ENCODE measurements around the gene HLA-DOA.

The HLA-DOA gene

GRCh38 chr6:32980488-32981038, 28.8 kb downstream of the HLA-DOA start:
- DNase-seq = peak in 1 of 2 donors; percentile 23
- no peak overlapping the region for H2BK12ac ChIP-seq (ENCODE audit: low read length)
- H3K23ac ChIP-seq (ENCODE audit: low read length) = no peak overlapping the region
- no peak overlapping the region for H3K14ac ChIP-seq (ENCODE audit: low read length)
- H3K36me3 ChIP-seq (ENCODE audit: control insufficient read depth in 1 of 2, insufficient read depth in 2 of 2, low read length in 2 of 2) = peaks cover 43 to 54% of the 10 kb centered on the region in 2 experiments
- H2AK5ac ChIP-seq (ENCODE audit: low read length) = no peak overlapping the region
- no peaks in the 10 kb centered on the region for H3K79me2 ChIP-seq (ENCODE audit: control insufficient read depth, insufficient read depth, low read length, poor library complexity)
- WGBS (ENCODE audit: extremely low coverage, insufficient coverage, insufficient read length) = no CpG with 5 or more reads among the region's 11 CpGs
- H3K4me1 ChIP-seq (ENCODE audit: control insufficient read depth in 1 of 2, insufficient read depth in 2 of 2, low read length in 2 of 2) = peaks cover 0 to 2% of the 10 kb centered on the region in 2 experiments
- H2BK120ac ChIP-seq (ENCODE audit: insufficient read depth, low read length, poor library complexity) = no peak overlapping the region
- H3K9ac ChIP-seq (ENCODE audit: low read length) = no peak overlapping the region
- no peak overlapping the region for H3K4ac ChIP-seq (ENCODE audit: low read depth, low read length)
- no peak overlapping the region for H2BK5ac ChIP-seq (ENCODE audit: low read depth, low read length, poor library complexity)
- no peak overlapping the region for H4K8ac ChIP-seq (ENCODE audit: low read depth, low read length)
- no peak overlapping the region for H4K91ac ChIP-seq (ENCODE audit: low read depth, low read length)
- no peak overlapping the region for H4K12ac ChIP-seq (ENCODE audit: low read depth, low read length)
- no peak overlapping the region for H2AFZ ChIP-seq (ENCODE audit: insufficient read depth, low read length, poor library complexity)
- no peak overlapping the region for H3K27ac ChIP-seq (ENCODE audit: low read depth, low read length)
- no peaks in the 10 kb centered on the region for H3K9me3 ChIP-seq (ENCODE audit: insufficient read depth, low read depth, low read length)
- no peak overlapping the region for H3K4me3 ChIP-seq (ENCODE audit: low read depth, low read length)
- no peaks in the 10 kb centered on the region for H3K27me3 ChIP-seq (ENCODE audit: insufficient read depth, low read length)
- H3K79me1 ChIP-seq (ENCODE audit: low read length) = no peaks in the 10 kb centered on the region
- H3K4me2 ChIP-seq (ENCODE audit: low read length) = no peak overlapping the region
- no peak overlapping the region for H3K18ac ChIP-seq (ENCODE audit: low read length)

DNA sequence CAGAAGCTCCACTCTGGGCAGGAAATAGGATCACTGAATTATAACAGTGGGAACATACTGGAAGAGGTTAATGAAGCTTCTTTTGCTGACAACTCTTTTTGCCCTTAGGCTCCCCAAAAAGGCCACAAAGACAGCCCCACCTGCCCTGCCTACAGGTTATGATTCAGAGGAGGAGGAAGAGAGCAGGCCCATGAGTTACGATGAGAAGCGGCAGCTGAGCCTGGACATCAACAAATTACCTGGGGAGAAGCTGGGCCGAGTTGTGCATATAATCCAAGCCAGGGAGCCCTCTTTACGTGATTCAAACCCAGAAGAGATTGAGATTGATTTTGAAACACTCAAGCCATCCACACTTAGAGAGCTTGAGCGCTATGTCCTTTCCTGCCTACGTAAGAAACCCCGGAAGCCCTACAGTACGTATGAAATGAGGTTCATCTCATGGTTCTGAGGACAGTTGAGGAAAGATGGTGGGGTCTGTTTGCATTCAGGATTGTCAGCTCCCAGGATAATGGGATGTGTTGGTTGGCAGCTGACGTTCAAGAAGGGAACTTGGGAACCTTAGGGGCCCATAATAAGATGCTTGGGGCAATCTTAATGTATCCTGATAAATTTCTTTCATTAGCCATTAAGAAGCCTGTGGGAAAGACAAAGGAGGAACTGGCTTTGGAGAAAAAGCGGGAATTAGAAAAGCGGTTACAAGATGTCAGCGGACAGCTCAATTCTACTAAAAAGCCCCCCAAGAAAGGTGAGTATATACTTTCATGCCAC, 29.5 kb downstream of the HLA-DOA start:
- H3K4me1 ChIP-seq (ENCODE audit: control insufficient read depth in 1 of 2, insufficient read depth in 2 of 2, low read length in 2 of 2) = peaks cover 0 to 2% of the 10 kb centered on the region in 2 experiments
- H3K36me3 ChIP-seq (ENCODE audit: control insufficient read depth in 1 of 2, insufficient read depth in 2 of 2, low read length in 2 of 2) = peaks cover 45 to 55% of the 10 kb centered on the region in 2 experiments
- H3K4ac ChIP-seq (ENCODE audit: low read depth, low read length) = no peak overlapping the region
- no peak overlapping the region for H2BK5ac ChIP-seq (ENCODE audit: low read depth, low read length, poor library complexity)
- H3K9me3 ChIP-seq (ENCODE audit: insufficient read depth, low read depth, low read length) = no peaks in the 10 kb centered on the region
- H3K79me1 ChIP-seq (ENCODE audit: low read length) = no peaks in the 10 kb centered on the region
- no CpG with 5 or more reads among the region's 12 CpGs for WGBS (ENCODE audit: extremely low coverage, insufficient coverage, insufficient read length)
- no peaks in the 10 kb centered on the region for H3K27me3 ChIP-seq (ENCODE audit: insufficient read depth, low read length)
- H3K79me2 ChIP-seq (ENCODE audit: control insufficient read depth, insufficient read depth, low read length, poor library complexity) = peaks cover under 1% of the 10 kb centered on the region
- H4K91ac ChIP-seq (ENCODE audit: low read depth, low read length) = no peak overlapping the region
- H4K8ac ChIP-seq (ENCODE audit: low read depth, low read length) = no peak overlapping the region
- H3K14ac ChIP-seq (ENCODE audit: low read length) = no peak overlapping the region
- H3K23ac ChIP-seq (ENCODE audit: low read length) = no peak overlapping the region
- no peak overlapping the region for H4K12ac ChIP-seq (ENCODE audit: low read depth, low read length)
- no peak overlapping the region for H2BK120ac ChIP-seq (ENCODE audit: insufficient read depth, low read length, poor library complexity)
- no peak overlapping the region for H2BK12ac ChIP-seq (ENCODE audit: low read length)
- no peak overlapping the region for H2AK5ac ChIP-seq (ENCODE audit: low read length)
- H3K4me3 ChIP-seq (ENCODE audit: low read depth, low read length) = no peak overlapping the region
- DNase-seq = peak in 1 of 2 donors; percentile 39
- no peak overlapping the region for H3K9ac ChIP-seq (ENCODE audit: low read length)
- H3K27ac ChIP-seq (ENCODE audit: low read depth, low read length) = no peak overlapping the region
- no peak overlapping the region for H2AFZ ChIP-seq (ENCODE audit: insufficient read depth, low read length, poor library complexity)
- no peak overlapping the region for H3K18ac ChIP-seq (ENCODE audit: low read length)
- H3K4me2 ChIP-seq (ENCODE audit: low read length) = no peak overlapping the region

GRCh38 chr6:32977953-32978324, 31.5 kb downstream of the HLA-DOA start:
- H3K79me1 ChIP-seq (ENCODE audit: low read length) = no peaks in the 10 kb centered on the region
- peak in 1 of 2 donors; percentile 6 for DNase-seq
- H4K91ac ChIP-seq (ENCODE audit: low read depth, low read length) = no peak overlapping the region
- no peak overlapping the region for H3K4me3 ChIP-seq (ENCODE audit: low read depth, low read length)
- no peaks in the 10 kb centered on the region for H3K9me3 ChIP-seq (ENCODE audit: insufficient read depth, low read depth, low read length)
- no peak overlapping the region for H2BK12ac ChIP-seq (ENCODE audit: low read length)
- no peak overlapping the region for H3K9ac ChIP-seq (ENCODE audit: low read length)
- no peak overlapping the region for H2BK120ac ChIP-seq (ENCODE audit: insufficient read depth, low read length, poor library complexity)
- H3K36me3 ChIP-seq (ENCODE audit: control insufficient read depth in 1 of 2, insufficient read depth in 2 of 2, low read length in 2 of 2) = peaks cover 58 to 69% of the 10 kb centered on the region in 2 experiments
- no peak overlapping the region for H3K4ac ChIP-seq (ENCODE audit: low read depth, low read length)
- peaks cover 18% of the 10 kb centered on the region for H3K79me2 ChIP-seq (ENCODE audit: control insufficient read depth, insufficient read depth, low read length, poor library complexity)
- H4K8ac ChIP-seq (ENCODE audit: low read depth, low read length) = no peak overlapping the region
- H2AFZ ChIP-seq (ENCODE audit: insufficient read depth, low read length, poor library complexity) = no peak overlapping the region
- no peak overlapping the region for H3K18ac ChIP-seq (ENCODE audit: low read length)
- no peaks in the 10 kb centered on the region for H3K27me3 ChIP-seq (ENCODE audit: insufficient read depth, low read length)
- no peak overlapping the region for H2BK5ac ChIP-seq (ENCODE audit: low read depth, low read length, poor library complexity)
- no peak overlapping the region for H3K27ac ChIP-seq (ENCODE audit: low read depth, low read length)
- H3K14ac ChIP-seq (ENCODE audit: low read length) = no peak overlapping the region
- no peak overlapping the region for H3K23ac ChIP-seq (ENCODE audit: low read length)
- peaks cover 0 to 8% of the 10 kb centered on the region in 2 experiments for H3K4me1 ChIP-seq (ENCODE audit: control insufficient read depth in 1 of 2, insufficient read depth in 2 of 2, low read length in 2 of 2)
- H4K12ac ChIP-seq (ENCODE audit: low read depth, low read length) = no peak overlapping the region
- no CpG with 5 or more reads among the region's 7 CpGs for WGBS (ENCODE audit: extremely low coverage, insufficient coverage, insufficient read length)
- no peak overlapping the region for H3K4me2 ChIP-seq (ENCODE audit: low read length)
- no peak overlapping the region for H2AK5ac ChIP-seq (ENCODE audit: low read length)

DNA sequence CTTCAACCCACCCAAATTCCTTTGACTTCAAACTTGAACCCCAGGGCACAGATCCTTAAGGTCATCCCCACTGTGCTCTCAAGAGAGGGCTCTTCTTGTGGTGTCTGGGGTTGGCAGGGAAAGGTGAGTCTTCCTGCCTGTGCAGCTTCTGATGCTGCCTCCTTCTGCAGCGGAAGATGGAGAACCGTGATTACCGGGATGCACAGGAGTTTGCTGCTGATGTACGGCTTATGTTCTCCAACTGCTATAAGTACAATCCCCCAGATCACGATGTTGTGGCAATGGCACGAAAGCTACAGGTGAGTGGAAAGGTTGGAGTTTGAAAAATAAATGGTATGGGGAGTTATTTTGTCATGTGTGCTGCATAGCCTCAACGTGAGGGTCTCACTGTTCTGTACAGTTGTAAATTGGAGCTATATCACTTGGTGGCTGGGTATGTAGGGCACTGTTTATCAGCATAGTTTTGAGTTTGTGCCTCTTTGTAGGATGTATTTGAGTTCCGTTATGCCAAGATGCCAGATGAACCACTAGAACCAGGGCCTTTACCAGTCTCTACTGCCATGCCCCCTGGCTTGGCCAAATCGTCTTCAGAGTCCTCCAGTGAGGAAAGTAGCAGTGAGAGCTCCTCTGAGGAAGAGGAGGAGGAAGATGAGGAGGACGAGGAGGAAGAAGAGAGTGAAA, 32.0 kb downstream of the HLA-DOA start:
- Histone ChIP-seq H2BK12ac (ENCODE audit: low read length) (no peak overlapping the region), H4K91ac (ENCODE audit: low read depth, low read length) (no peak overlapping the region), H3K79me1 (ENCODE audit: low read length) (peaks cover 4% of the 10 kb centered on the region), H2BK120ac (ENCODE audit: insufficient read depth, low read length, poor library complexity) (no peak overlapping the region), H3K4me1 (ENCODE audit: control insufficient read depth in 1 of 2, insufficient read depth in 2 of 2, low read length in 2 of 2) (peaks cover 0 to 8% of the 10 kb centered on the region in 2 experiments), H2BK5ac (ENCODE audit: low read depth, low read length, poor library complexity) (no peak overlapping the region), H3K36me3 (ENCODE audit: control insufficient read depth in 1 of 2, insufficient read depth in 2 of 2, low read length in 2 of 2) (peaks cover 63 to 75% of the 10 kb centered on the region in 2 experiments), H3K4ac (ENCODE audit: low read depth, low read length) (peak overlapping the region; percentile 44), H3K14ac (ENCODE audit: low read length) (no peak overlapping the region), H3K4me2 (ENCODE audit: low read length) (no peak overlapping the region), H3K18ac (ENCODE audit: low read length) (no peak overlapping the region), H3K9ac (ENCODE audit: low read length) (no peak overlapping the region), H2AFZ (ENCODE audit: insufficient read depth, low read length, poor library complexity) (no peak overlapping the region), H3K79me2 (ENCODE audit: control insufficient read depth, insufficient read depth, low read length, poor library complexity) (peaks cover 23% of the 10 kb centered on the region), H3K9me3 (ENCODE audit: insufficient read depth, low read depth, low read length) (peaks cover 2% of the 10 kb centered on the region), H4K8ac (ENCODE audit: low read depth, low read length) (no peak overlapping the region), H3K27ac (ENCODE audit: low read depth, low read length) (no peak overlapping the region), H3K23ac (ENCODE audit: low read length) (no peak overlapping the region), H2AK5ac (ENCODE audit: low read length) (no peak overlapping the region), H3K4me3 (ENCODE audit: low read depth, low read length) (no peak overlapping the region), H3K27me3 (ENCODE audit: insufficient read depth, low read length) (no peaks in the 10 kb centered on the region), H4K12ac (ENCODE audit: low read depth, low read length) (no peak overlapping the region)
- peak in 1 of 2 donors; percentile 15 for DNase-seq
- 100% methylated on average over 1 of the region's 10 CpGs for WGBS (ENCODE audit: extremely low coverage, insufficient coverage, insufficient read length)

Data from trophoblast cell (in vitro differentiated cells and primary cell).